Skin of body (tissue), 2 donors: ENCODE data around the gene PSORS1C1. TPM values are rescaled to one million over a fixed set of nuclear protein-coding genes. Genes with fewer than 3 reads are reported as not detected.

Source experiments
- DNase-seq: peaks from one replicate; lab custom pipeline; 2025; lab: John Stamatoyannopoulos, UW
- total RNA-seq: library from RNA; depleted of rRNA; stranded (reverse); fragments of >200 nt; gene quantifications from one replicate; pipeline ENCODE4 v1.2.3, GENCODE V29; 2014

The PSORS1C1 gene
- total RNA-seq, 1 donor from 2014 or later, result 5.9 TPM

GRCh38 chr6:31094389-31094881 is 20.2 kb upstream of the PSORS1C1 start:
- no peak for DNase-seq

GRCh38 chr6:31096215-31096614 is 18.4 kb upstream of the PSORS1C1 start:
- no peak for DNase-seq

- no peak for DNase-seq
These were observed 17.9 kb upstream of the PSORS1C1 start for GRCh38 chr6:31096656-31097055.

GRCh38 chr6:31098449-31098938 is 16.1 kb upstream of the PSORS1C1 start:
- DNase-seq, result no peak

GRCh38 chr6:31103136-31103535 is 11.5 kb upstream of the PSORS1C1 start:
- DNase-seq, result no peak

GRCh38 chr6:31107052-31107451 is 7.5 kb upstream of the PSORS1C1 start:
- DNase-seq, result no peak

- DNase-seq, result no peak
These were observed 3.6 kb upstream of the PSORS1C1 start for GRCh38 chr6:31110825-31111582.

- DNase-seq, result no peak
These were observed 2.9 kb upstream of the PSORS1C1 start for GRCh38 chr6:31111712-31112111.

GRCh38 chr6:31112478-31112877 is 2.1 kb upstream of the PSORS1C1 start, which contains the start of gene C6orf15:
Gene C6orf15 (minus strand): TSS chr6:31112575. CDS start chr6:31112555, 20 bp downstream.
- no peak for DNase-seq

- peak; percentile 50 for DNase-seq
These were observed 599 bp upstream of the PSORS1C1 start for GRCh38 chr6:31113861-31114540.

- no peak for DNase-seq
These were observed 610 bp downstream of the PSORS1C1 start for GRCh38 chr6:31114970-31115849.

- no peak for DNase-seq
These were observed 1.5 kb downstream of the PSORS1C1 start for GRCh38 chr6:31115941-31116560.

- DNase-seq, result peak; percentile 7
These were observed 2.2 kb downstream of the PSORS1C1 start for GRCh38 chr6:31116661-31117385.

- DNase-seq, result no peak
These were observed 3.6 kb downstream of the PSORS1C1 start for GRCh38 chr6:31118178-31118577.

GRCh38 chr6:31120151-31120915 is 5.7 kb downstream of the PSORS1C1 start, which contains the start of gene CDSN:
Gene CDSN (minus strand): TSS chr6:31120446. CDS start chr6:31120419, 27 bp downstream.
- DNase-seq, result no peak

- no peak for DNase-seq
These were observed 6.7 kb downstream of the PSORS1C1 start for GRCh38 chr6:31121131-31121790.

- DNase-seq, result peak; percentile 7
These were observed 8.4 kb downstream of the PSORS1C1 start for GRCh38 chr6:31122791-31123706.

GRCh38 chr6:31125162-31125561 is 10.6 kb downstream of the PSORS1C1 start:
- DNase-seq, result no peak
